SK-N-MC (cell line): Measurements from ENCODE around the gene BABAM2.

Source experiments
- EZH2 ChIP-seq: fragments of 200-600 bp; sonication (generic); IDR thresholded peaks from one replicate; pipeline ENCODE4 v1.6.1; 2017; ENCODE audit warnings: antibody characterized with exemption
- FOXP2 ChIP-seq: optimal IDR thresholded peaks from 2 replicates; pipeline ENCODE3; 2011; ENCODE audit warnings: mild to moderate bottlenecking, moderate library complexity; ENCODE audit not compliant: insufficient read depth; ENCODE audit errors: extremely low read length, control extremely low read depth
- POLR2AphosphoS5 ChIP-seq: IDR thresholded peaks from 2 replicates; pipeline ENCODE4 v1.6.1; 2012; ENCODE audit warnings: mild to moderate bottlenecking, low read depth, low read length, borderline replicate concordance

GRCh38 chr2:27866237-27866636, 24.3 kb upstream of the BABAM2 start:
- TF ChIP-seq EZH2 (no peak), POLR2AphosphoS5 (no peak), FOXP2 (no peak)
